Osteoblast (primary cell): ENCODE results near the gene PITPNC1. TPM values are rescaled to one million over a fixed set of nuclear protein-coding genes. Genes with fewer than 3 reads are reported as not detected.

Source experiments
- DNase-seq: peaks from one replicate; pipeline ENCODE4 v3.0.0; 2011; ENCODE audit warnings: low spot score, mixed read lengths; ENCODE audit not compliant: insufficient read length; ENCODE audit errors: missing footprints
- H2AFZ ChIP-seq: 2 replicates; pipeline ENCODE4 v1.6.0; 2011; ENCODE audit warnings: mild to moderate bottlenecking, low read length
- H3K27ac ChIP-seq: 2 replicates; pipeline ENCODE4 v1.5.1; 2011; ENCODE audit warnings: mild to moderate bottlenecking, low read depth, low read length, moderate library complexity
- H3K27me3 ChIP-seq: 2 replicates; pipeline ENCODE4 v1.6.0; 2012; ENCODE audit warnings: mild to moderate bottlenecking, control low read depth, inconsistent platforms, low read length, moderate library complexity; ENCODE audit not compliant: insufficient read depth
- H3K36me3 ChIP-seq: 2 replicates; pipeline ENCODE4 v1.5.1; 2011; ENCODE audit warnings: mild to moderate bottlenecking, low read length, control low read depth, moderate library complexity; ENCODE audit not compliant: insufficient read depth
- H3K4me1 ChIP-seq: 2 replicates; pipeline ENCODE4 v1.5.1; 2011; ENCODE audit warnings: mild to moderate bottlenecking, low read length, control low read depth, moderate library complexity; ENCODE audit not compliant: insufficient read depth
- H3K4me2 ChIP-seq: 2 replicates; pipeline ENCODE4 v1.6.0; 2011; ENCODE audit warnings: mild to moderate bottlenecking, low read length; ENCODE audit not compliant: insufficient read depth
- H3K4me3 ChIP-seq: fragments of 200-600 bp; sonication (generic); 3 replicates; pipeline ENCODE4 v1.5.1; 2012; ENCODE audit warnings: mild to moderate bottlenecking, low read length, inconsistent platforms; ENCODE audit not compliant: insufficient read depth
- H3K79me2 ChIP-seq: 2 replicates; pipeline ENCODE4 v1.6.0; 2012; ENCODE audit warnings: mild to moderate bottlenecking, low read length, control low read depth, inconsistent platforms; ENCODE audit not compliant: insufficient read depth
- H3K9me3 ChIP-seq: 2 replicates; pipeline ENCODE4 v1.5.1; 2011; ENCODE audit warnings: low read depth, low read length, control low read depth
- H4K20me1 ChIP-seq: 2 replicates; pipeline ENCODE4 v1.6.0; 2012; ENCODE audit warnings: mild to moderate bottlenecking, low read length, control low read depth; ENCODE audit not compliant: insufficient read depth
- CTCF ChIP-seq: IDR thresholded peaks from 2 replicates; pipeline ENCODE4 v1.5.1; 2011; ENCODE audit warnings: mild to moderate bottlenecking, low read depth, low read length, moderate library complexity; ENCODE audit errors: extremely low read depth
- small RNA-seq: library from RNA; depleted of rRNA; stranded (forward); fragments of <200 nt; gene quantifications from one replicate; pipeline ENCODE3, GENCODE V24; 2012
- total RNA-seq: library from RNA; depleted of rRNA; stranded (reverse); fragments of >200 nt; gene quantifications from 2 replicates; pipeline ENCODE4 v1.2.3, GENCODE V29; 2012

PITPNC1 gene
- total RNA-seq, 1 donor = 6.2 TPM

GRCh38 chr17:67742025-67742424 lies 364.9 kb downstream of the PITPNC1 start:
- H3K27ac ChIP-seq = no peak overlapping the region
- H4K20me1 ChIP-seq = no peaks in the 10 kb centered on the region
- H3K4me2 ChIP-seq = no peak overlapping the region

More at GRCh38 chr17:67742025-67742424, 364.9 kb downstream of the PITPNC1 start:
- Histone ChIP-seq H3K4me1 (no peaks in the 10 kb centered on the region), H2AFZ (no peak overlapping the region), H3K27me3 (no peaks in the 10 kb centered on the region), H3K4me3 (no peak overlapping the region), H3K36me3 (peaks cover 72% of the 10 kb centered on the region), H3K79me2 (no peaks in the 10 kb centered on the region), H3K9me3 (no peaks in the 10 kb centered on the region)
- TF ChIP-seq CTCF = no peak
- DNase-seq = no peak

Small RNA genes lying within 50 kb of the gene (small RNA-seq; reads per million reads assigned to genes)
- gene MIR548AA2 (not detected), gene MIR548D2 (not detected), gene RF00019 (not detected), gene RN7SL756P (not detected), gene SNORA38B (26.4 reads per million, percentile 95 among the genes with 10 or more reads in this experiment)

Other genes with a start within 250 kb of the PITPNC1 start
- 44.8 and 56.8 TPM in 2 replicates for gene HELZ, start 132.1 kb upstream of the PITPNC1 start, total RNA-seq
- gene PSMD12, start 10.7 kb upstream of the PITPNC1 start, total RNA-seq = 22.7 and 24.2 TPM in 2 replicates